ENCODE data around the gene ADCY4. TPM values are rescaled to one million over a fixed set of nuclear protein-coding genes. Genes with fewer than 3 reads are reported as not detected.

The ADCY4 gene
- total RNA-seq, 1 experiment from 2014 or later, result 0.86 TPM

- TF ChIP-seq SRF (IDR thresholded peaks at IDR 0.05; ENCODE audit: low read depth) (no peak), CBX3 (IDR thresholded peaks at IDR 0.05; ENCODE audit: low read depth) (no peak), REST (IDR thresholded peaks at IDR 0.05; ENCODE audit: low read depth) (no peak), ZBTB33 (IDR thresholded peaks at IDR 0.05; ENCODE audit: extremely low read depth, insufficient replicate concordance, low read length) (no peak), RAD21 (IDR thresholded peaks at IDR 0.05; ENCODE audit: low read depth) (no peak), YY1 (IDR thresholded peaks at IDR 0.05; ENCODE audit: extremely low read depth, insufficient replicate concordance, low read depth, low read length) (no peak), CTCF (IDR thresholded peaks at IDR 0.05 in 2 of 3, conservative IDR thresholded peaks at IDR 0.05 in 1 of 3; ENCODE audit: borderline replicate concordance in 1 of 3, insufficient read depth in 1 of 3, low read depth in 2 of 3, low read length in 2 of 3) (no peak), MAX (IDR thresholded peaks at IDR 0.05) (no peak), ELF1 (IDR thresholded peaks at IDR 0.05; ENCODE audit: borderline replicate concordance, low read depth) (no peak), ZFX (IDR thresholded peaks at IDR 0.05) (no peak), EGR1 (IDR thresholded peaks at IDR 0.05; ENCODE audit: low read depth) (no peak), EZH2phosphoT487 (IDR thresholded peaks at IDR 0.05; ENCODE audit: borderline replicate concordance) (no peak)
- ChIA-PET POLR2A (interaction anchor here (0.7 kb wide), 1 partner anchor 15 kb away, joined by 3 read pairs; no protein-coding TSS in a partner anchor), CTCF (no interaction called here), RAD21 (ENCODE audit: low non-redundant PET in 1 of 2, low total read pairs in 2 of 2, uncharacterized antibody in 2 of 2, unreplicated experiment in 2 of 2) (no interaction called here)
- no TSS peak for BruUV-seq (replicated peaks)
- DNase-seq (ENCODE audit: low read depth, low spot score) (no peak), ATAC-seq (no peak)
- H3K36me3 ChIP-seq (ENCODE audit: control insufficient read depth in 1 of 2, insufficient read depth in 2 of 2, low read length in 2 of 2), result peaks cover 3 to 4% of the 10 kb centered on the region in 2 experiments; a peak in 2 of 4 replicates
- no peak overlapping the region for H3K4me2 ChIP-seq (ENCODE audit: low read length)
- no peaks in the 10 kb centered on the region for H3K27me3 ChIP-seq (ENCODE audit: insufficient read depth, low read length)
- no peaks in the 10 kb centered on the region for H3K4me1 ChIP-seq (ENCODE audit: control insufficient read depth in 1 of 2, insufficient read depth in 2 of 2, low read length in 2 of 2)
- no peak overlapping the region for H3K27ac ChIP-seq (ENCODE audit: low read depth, low read length)
- H3K4me3 ChIP-seq (replicated peaks in 1 of 2; ENCODE audit: low read depth in 1 of 2, low read length in 2 of 2), result no peak overlapping the region
- no peaks in the 10 kb centered on the region for H3K9me2 ChIP-seq (ENCODE audit: insufficient read depth)
- H2AFZ ChIP-seq (ENCODE audit: low read depth, low read length, poor library complexity, severe bottlenecking), result no peak overlapping the region
- no peaks in the 10 kb centered on the region for H3K79me2 ChIP-seq (ENCODE audit: insufficient read depth, low read length)
- intact Hi-C loops (cut with micrococcal nuclease), result no loop called here
- H4K20me1 ChIP-seq (ENCODE audit: insufficient read depth), result no peaks in the 10 kb centered on the region
- H3K9me3 ChIP-seq (ENCODE audit: control insufficient read depth in 1 of 2, insufficient read depth in 1 of 2, low read depth in 1 of 2, low read length in 2 of 2), result no peaks in the 10 kb centered on the region
- no peak overlapping the region for H3K9ac ChIP-seq (ENCODE audit: low read length)
Measured at GRCh38 chr14:24285351-24285750, 49.5 kb downstream of the ADCY4 start.
